Islet of Langerhans (tissue), 1 donor: ENCODE results near the gene MPIG6B.

Experiments
- FAIRE-seq: peaks from one replicate; lab custom pipeline; 2011; peaks lifted over from hg19 to GRCh38; lab: Jason Lieb, UNC

Gene MPIG6B

DNA sequence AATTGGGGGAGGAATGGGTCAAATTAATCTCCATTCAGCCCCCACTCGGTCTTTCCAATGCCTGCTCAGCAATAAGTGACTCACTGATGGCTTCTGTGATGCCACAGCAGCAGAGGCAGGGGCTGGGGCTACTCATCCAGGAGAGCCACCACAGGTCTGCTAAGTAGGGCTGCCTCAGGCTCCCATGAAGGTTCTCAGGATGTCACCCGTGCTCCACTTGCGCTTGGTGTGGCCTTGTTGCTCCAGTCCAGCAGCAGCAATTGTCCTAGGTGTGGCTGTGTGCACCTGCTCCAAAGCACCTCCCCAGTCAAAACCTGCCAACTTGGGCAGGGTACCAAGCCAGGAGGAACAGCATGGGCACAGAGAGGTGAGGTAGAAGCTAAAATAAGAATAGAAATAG is 1.0 kb upstream of the MPIG6B start:
- FAIRE-seq = no peak

DNA sequence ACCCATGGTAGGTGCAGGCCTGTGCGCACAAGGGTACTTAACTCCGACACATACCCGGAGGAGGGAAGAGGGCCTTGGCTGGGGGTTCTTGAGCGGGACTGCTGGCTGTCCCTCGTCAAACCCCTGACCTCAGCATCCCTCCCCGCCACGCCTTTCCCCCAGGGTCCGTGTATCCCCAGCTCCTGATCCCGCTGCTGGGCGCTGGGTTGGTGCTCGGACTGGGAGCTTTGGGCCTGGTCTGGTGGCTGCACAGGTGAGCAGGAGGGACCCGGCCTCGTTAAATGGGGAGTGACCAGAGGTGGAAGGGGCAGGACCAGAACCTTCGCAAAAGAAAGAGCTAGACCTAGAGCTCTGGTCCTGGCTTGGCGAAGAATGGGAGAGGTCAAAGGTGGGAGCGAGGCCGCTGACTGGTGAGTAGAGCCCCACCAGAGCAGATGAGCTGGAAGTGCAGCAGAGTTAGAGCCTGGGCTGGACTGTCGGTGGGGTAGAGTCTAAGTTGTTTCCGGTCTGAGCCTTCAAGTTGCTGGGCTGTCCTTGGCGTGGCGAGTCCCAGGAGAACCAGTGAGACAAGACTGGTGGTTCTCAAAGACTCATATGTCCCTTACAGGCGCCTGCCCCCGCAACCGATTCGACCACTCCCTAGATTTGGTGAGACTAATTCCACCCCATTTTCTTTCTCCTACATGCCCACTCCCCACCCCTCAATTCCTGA is 963 bp downstream of the MPIG6B start:
- no peak for FAIRE-seq

DNA sequence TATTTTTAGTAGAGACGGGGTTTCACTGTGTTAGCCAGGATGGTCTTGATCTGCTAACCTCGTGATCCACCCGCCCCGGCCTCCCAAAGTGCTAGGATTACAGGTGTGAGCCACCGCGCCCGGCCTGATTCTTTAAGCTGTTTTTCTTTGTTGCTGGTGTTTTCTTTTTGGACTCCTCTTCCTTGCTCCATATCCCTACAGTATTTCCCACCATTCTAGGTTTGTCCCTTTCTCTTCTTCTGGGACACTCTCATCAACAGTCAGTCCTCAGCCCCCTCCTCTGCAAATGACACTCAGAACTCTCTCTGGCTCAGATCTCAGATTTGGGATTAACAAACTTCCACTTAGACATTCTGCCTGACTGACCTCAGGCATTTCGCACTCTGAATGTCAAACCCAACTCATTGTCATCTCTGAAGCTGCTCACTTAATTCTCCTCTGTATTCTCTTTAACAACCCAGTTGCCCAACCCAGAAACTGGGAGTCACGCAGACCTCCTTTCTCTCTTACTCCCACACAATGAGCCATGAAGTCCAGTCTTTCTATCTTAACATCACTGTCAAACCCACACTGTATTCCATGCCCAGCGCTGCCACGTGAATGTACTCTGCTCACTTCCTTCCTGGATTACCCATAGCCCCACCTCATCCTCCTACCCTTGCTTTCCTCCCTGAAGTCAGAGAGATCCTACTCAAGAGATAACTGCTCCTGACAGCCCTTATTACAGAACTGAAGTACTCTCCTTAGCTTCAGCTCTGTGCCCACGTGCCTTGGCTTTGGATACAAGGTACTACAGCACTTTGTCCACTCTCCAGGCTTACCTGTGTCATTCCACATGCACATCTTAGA is 2.6 kb downstream of the MPIG6B start:
- FAIRE-seq = no peak

DNA sequence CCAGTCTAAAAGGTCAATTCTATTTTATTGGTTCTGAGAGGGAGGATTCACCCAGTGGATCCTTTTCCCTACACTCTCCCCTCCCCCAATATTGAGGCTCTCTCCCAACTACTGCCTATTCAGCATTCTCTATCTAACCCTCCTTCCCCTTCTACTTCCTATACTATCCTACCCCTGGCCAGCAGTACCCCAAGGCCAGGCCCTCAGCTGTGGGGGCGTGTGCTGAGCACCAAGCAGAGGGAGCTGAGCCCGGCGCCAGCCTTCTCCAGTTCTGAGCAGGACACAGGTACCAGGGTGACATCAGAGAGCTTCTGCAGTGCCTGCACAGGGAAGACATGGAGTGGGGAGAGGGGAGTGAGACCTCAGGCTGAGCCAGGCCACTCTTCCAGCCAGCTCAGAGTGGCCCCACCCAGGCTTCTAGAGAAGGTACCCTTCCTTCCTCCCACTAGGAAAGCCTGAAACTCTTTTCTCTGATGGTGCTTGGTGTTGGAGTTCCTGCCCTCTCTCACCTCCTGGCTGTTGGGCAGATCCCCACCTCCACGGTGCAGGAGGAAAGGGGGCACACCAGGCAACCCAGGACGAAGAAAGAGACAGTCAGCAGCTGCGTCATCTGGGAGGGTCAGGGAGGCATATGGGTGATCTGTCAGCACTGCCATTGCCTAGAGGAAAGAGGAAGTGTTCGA is 4.0 kb downstream of the MPIG6B start:
- FAIRE-seq = no peak

DNA sequence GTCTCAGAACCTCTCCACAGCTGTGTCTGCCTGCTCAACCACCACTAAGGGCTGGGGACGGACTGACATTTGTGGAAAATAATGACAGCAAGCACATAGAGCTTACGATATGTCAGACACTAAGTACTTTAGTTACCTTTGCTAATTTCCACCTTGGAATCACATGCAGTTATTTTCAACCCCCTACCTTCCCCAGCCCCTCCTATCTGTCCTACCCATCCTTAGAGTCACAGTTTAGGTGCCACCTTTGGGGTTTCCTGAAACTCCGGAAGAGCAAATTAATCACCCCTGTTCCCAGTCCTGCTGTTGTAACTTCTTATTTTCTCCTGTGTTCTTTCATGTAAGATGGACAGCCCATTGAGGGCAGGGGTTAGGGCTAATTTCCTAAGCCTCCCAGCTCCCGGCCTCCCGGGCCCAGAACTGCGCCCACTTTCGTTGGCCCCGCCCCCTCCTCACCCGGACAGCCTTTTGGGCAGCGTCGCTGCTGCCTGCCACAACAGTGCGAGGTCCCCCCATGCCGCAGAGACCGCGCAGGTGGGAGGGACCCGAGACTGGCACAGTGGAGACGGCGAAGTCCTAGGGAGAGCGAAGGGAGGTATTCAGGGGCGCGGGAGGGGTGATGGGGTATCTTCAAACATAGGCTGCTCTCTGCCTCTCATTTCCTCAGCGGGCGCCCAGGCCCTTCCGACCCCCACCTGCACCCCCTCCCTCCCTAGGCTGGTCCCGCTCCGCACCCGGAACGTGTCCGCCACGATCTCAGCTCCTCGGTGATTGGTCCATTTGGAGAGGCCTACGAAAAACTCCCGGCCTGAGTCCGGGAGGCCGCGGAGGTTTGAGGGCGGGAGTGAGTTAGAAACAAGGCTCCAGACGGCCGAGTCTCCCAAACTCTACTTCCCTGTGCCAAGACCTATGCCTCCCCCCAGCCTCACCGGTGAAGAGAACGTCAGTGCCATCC is 4.8 kb downstream of the MPIG6B start:
- FAIRE-seq = no peak

DNA sequence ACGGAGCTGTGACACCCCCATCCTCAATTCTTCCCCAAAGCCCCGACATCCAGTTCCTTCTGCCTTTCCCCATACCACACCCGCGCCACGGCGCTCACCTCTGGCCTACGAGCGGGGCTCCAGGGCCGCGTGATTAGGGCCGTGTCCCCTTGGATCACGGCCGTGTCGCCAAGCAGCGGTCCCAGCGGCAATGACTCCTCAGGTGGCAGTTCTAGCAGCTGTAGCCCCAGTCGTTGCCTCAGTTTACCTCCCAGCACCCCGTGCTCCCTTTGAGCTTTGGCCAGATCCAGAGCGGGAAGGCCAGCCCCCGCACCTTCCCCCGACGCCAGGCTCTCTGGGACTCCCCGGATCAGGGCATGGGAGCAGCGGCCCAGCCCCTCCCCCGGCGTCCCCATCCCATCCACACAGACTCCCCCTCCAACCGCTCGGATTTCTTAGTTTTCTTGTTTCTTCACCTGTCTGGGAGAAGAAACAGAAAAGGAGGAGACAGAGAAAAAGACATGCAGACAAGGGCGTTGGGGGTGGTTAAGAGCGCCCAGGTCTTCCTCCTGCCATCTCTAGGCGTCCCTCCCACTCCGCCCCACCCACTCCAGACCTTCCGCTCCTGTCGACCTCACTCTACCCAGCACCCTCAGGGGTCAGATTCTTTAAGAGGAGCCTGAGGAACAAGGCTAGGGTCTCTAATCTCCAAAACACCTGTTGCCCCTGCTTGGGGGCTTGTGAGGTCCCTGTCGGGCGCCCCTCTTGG is 5.8 kb downstream of the MPIG6B start, which contains the start of gene DDAH2:
Gene DDAH2 (minus strand): TSS at position 533 of the 748 bp plus-strand sequence. CDS start 138 bp downstream, at position 395.
- FAIRE-seq = no peak

DNA sequence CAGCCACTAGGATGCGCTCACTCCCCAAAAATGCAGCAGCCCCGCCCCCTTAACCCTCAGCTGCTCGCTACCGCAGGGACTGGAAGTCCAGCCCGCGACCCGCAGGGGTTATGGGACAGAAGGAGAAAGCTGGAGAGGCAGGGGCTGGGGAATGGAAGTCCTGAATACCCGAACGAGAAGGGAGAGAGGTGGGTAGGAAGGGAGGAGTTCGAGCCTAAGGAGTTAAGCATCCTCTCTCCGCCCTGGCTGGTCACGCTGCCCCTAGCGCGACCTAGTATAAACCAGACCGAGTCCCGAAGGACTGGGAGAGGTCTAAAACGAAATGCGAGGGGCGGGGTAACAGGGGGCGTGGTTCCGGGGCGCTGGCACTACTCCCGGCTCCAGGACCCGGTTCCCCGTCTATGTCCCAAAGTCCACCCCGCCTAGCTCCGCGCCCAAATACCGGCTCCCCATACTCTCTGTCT is 6.4 kb downstream of the MPIG6B start:
- FAIRE-seq = no peak

DNA sequence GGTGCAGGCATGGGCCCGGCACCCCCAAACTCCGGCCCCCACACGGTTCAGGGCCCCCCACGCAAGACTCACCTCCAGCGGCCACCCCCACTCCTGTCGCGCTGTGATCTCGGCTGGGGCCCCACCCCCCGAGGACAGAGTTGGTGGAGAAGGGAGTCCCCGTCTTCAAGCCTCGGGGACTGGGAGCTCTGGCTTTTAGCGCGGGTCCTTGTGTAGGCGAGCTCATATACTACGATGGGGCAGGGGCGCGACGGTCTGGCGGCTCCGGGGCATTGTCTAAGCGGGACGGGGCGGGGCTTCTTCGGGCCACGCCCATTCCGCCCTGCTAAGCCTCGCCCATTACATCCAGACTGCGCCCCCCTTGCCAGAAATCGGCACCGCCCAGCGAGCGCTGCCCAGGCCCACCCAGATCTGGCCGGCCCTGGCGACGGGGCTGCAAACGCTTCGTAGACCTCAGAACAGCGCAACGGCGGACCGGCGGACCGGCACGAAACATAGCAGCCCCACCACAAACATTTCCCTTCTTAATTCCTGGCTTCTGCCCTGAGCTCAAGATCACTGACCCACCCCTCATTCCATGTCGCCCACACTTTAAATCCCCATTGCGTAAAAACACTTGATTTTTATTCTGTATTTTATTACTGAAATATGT is 6.9 kb downstream of the MPIG6B start:
- FAIRE-seq = no peak

DNA sequence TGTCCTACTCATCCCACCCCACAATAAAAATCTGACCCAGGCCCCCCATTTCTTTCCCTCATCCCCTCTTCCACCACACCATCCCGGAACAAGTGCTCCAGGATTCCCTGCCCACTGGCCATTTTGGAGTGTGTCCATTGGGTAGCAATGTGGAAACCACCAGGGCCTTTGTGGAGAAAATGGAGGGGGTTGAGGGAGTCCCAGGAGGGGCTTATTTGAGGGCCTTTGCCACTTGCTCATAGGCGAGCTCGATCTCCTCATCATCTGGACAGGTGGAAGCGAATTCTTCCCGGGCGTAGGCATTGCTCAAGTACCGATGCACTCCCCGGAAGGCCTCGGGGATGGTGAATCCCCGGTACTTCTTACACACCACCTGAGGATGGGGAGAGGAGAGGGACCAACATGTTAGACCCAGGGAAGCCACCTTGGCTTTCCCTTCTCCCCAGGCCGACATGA is 7.5 kb downstream of the MPIG6B start:
- no peak for FAIRE-seq

DNA sequence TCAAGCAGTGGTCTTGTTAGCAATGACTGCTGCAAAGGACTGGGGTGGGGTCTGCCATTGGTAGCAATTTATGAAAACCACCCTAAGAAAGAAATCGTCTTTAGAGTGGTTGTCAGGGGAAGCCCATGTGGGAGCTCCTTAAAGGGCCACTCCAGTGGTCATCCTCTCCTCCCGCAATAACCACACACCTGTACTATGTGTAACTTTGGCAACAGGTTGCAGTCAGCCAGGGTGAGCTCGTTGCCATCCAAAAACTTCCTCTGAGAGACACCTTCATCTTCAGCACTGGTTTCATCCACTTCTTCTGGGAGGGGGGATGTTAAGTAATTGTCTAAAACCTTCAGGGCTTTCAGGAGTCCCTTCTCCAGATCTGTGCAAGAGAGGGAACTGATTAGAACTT is 8.9 kb downstream of the MPIG6B start:
- FAIRE-seq = no peak

DNA sequence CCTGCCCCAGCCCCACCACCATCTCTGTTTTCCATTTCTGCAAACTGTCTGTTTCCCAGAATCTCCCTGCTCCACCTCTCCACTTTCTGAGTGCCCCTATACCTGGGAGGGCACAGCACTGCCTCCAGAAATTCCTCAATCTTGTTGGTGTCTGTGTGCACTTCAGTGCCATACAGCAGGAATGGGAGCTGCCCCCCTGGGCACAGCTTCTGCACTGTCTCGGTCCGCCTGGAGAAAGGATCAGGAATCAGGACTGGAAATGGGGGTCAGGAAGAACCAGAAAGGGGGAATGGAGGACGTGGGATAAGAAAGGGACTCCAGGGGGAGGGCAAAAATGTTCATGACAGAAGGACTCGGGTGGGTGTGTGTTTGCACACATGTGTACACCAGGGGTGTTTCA is 10.6 kb downstream of the MPIG6B start:
- FAIRE-seq = no peak

DNA sequence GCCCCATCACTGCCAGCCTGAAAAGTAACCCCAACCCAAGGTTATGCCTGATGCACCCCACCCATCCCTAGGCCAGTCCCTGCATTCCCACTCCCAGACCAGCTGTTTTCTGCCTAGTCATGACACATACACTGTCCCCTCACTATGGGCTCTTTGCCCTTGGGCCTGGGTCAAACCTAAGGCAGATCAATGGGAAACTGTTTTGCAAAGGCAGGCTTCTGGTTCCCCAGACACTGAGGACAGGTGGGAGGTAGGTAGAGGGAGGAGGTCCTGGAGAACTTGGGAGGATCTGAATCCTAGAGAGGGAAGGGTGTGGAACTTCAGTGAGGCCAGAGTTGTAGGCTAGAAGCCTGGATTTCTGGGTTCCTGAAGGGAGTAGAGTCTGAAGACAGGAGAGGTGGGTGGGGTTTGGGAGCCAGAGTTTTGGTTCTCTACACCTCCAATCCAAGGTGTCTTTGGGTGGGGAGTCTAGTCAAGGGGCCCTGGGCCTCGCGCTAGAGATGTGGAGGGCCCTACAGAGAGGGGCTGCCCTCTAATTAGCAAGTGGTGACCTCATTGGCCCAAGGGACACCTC is 11.2 kb downstream of the MPIG6B start:
- no peak for FAIRE-seq

DNA sequence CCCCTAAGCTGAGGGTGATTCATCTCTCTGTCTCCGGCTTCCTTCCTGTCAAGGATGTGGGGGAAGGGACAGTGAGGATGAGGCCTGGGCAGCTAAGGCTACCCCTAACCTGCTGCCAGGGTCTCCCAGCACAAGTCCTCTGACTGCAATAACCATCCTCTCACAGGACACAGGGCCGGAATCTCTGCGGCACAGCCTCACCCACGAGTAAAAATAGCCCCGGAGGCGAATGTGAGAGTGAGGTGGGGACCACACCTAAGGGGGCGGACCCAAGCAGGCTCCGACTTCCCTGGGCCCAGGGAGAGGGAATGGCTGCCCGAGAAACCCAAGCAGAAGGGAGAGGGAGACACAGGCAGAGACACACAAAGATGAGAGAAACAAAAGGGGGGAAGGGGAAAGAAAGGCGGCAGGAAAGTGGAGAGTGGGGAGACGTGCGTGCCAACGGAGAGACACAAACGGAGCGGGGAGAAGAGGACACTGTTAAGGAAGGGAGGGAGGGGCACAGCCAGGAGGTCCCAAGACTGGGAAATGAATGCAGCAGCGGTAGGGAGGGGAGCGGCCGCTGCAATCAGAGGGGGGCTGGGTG is 11.7 kb downstream of the MPIG6B start:
- FAIRE-seq = no peak

DNA sequence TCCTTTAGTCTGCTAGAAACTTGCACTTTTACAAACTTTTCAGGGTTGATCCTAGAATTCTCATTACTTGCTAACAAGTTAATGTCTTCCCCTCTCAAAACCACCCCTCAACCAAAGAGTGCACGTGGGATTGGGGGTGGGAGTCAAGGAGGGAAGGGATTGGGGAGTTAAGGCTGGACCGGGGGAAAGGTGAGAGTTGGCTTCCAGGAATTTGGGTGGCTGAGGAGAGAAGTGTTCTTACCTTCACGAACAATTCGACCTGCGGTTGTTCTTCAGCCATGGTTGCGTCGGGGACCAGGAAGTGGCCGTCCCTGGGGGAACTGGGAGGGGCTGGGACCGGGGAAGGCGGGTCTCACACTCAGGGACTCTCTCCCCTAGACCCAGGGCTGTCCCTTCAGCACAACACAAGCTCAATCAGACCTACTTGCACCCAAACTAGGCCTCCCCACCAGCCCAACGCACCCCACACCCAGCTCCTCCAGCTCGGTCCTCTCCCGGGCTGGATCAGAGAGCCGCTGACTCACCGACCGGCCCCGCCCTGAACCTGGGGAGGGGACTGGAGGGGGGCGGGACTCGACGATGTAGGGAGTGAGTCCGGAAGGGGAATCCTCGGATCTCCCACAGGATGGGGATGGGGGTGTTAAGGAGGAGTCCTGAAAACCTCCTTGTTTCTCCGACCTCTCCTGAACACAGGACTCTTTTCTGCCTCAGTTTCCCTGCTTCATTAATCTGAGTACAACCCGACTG is 13.0 kb downstream of the MPIG6B start, which contains the start of gene CLIC1:
Gene CLIC1 (minus strand): TSS at position 510 of the 747 bp plus-strand sequence. CDS start 230 bp downstream, at position 280.
- no peak for FAIRE-seq

DNA sequence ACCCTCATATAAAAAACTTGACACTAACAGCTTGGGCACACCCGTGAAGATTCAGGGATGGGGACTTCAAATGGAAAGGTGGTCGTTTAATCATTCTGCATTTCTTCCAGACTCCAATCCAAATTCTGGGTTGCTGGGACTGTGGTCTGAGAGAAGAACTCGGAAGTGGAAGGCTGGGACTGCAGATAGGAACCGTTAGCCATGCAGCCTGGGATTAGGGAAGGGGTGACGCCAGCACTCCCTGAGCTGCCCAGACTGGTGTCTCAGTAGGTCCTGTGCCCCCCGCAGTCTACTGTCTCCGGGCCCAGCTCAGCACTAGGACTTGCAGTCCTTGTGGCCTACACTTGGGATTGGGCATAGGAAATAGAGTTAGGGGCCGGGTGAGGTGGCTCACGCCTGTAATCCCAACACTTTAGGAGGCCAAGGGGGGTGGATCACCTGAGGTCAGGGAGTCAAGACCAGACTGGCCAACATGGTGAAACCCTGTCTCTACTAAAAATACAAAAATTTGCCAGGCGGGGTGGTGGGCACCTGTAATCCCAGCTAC is 13.7 kb downstream of the MPIG6B start:
- FAIRE-seq = no peak

DNA sequence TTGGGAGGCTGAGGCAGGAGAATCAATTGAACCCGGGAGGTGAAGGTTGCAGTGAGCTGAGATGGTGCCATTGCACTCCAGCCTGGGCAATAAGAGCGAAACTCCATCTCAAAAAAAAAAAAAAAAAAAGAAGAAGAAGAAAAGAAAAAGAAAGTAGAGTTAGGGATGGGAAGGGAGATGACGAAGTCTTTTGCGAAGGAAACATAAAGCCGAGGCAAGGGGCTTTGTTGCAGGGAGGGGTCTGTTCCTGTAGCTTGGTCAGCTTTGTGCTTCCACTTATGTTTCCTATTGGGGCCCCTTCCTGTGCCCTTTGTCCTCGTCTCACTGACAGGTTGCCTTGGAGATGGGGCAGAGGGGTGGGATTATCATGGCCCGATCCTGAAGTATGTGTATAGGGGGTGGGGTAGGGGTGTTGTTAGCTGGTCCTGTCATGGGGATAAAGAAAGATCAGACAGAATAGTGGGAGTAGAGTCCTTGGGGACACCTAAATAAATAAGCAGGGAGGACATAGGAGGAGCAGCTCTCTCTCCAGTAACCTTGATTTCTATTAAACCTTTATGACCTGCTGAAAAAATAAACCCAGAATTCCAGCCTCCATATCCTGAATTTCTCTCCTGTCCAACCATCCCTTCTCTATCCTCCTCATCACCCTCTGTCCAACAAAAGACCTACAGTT is 14.3 kb downstream of the MPIG6B start:
- FAIRE-seq = no peak
